HG03575 (cell line): ENCODE measurements around the gene LCP1.

Experiments used
- ATAC-seq: cut with Tn5 transposase; IDR thresholded peaks from one replicate; pipeline ENCODE4 v1.9.1; 2021; ENCODE audit not compliant: unreplicated experiment, insufficient number of reproducible peaks, low FRiP score; ENCODE audit errors: extremely low read depth

Gene LCP1

DNA sequence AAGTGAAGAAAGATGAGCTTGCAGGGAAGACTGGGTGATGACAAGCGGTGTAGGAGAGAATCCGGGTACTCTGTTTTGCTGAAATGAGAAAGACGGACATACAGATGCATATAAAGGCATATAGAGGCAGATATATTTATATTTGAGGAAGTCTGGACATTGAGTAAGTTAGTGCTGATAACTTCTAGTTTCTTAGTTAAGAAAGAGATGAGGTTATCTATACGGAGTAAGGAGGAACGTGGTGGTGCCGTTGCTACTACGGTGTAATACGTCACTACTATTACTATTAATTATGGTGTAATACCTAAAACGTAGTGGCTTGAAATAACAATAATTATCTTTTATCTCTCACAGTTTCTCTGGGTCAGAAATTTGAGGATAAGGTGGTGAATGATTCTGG lies 67.4 kb downstream of the LCP1 start:
- ATAC-seq: no peak

DNA sequence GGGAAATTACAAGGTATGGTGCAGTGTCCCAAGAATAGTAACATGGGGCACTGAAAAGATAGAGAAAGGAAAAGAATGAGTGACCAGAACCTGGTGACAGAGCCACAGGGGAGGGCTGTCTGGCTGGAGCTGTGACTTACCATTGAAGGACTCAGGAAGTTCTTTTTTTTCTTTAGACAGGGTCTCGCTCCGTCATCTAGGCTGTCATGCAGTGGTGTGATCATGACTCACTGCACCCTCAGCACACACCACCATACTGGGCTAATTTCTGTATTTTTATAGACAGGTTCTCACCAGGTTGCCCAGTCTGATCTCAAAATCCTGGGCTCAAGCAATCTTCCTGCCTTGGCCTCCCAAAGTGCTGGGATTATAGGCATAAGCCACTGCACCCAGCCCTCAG lies 68.4 kb downstream of the LCP1 start:
- ATAC-seq: no peak

DNA sequence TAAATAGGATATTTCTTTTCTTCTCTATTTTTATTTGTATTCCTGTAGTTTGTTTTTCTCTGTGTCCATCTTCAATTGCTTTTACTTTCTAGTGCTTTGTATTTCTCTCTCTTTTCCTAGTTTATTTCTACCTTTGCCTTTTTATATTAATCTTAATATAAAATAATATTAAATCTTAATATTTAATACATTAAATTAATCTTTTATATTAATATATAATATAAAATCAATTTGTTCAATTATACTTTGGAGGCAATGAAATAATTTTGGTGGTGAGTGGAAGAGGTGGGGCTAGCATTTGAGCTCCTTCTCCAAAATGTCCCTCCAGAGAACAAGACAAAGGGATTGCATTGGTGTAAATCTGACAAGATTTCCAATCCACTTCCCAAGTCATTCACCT lies 70.8 kb downstream of the LCP1 start:
- ATAC-seq: no peak

DNA sequence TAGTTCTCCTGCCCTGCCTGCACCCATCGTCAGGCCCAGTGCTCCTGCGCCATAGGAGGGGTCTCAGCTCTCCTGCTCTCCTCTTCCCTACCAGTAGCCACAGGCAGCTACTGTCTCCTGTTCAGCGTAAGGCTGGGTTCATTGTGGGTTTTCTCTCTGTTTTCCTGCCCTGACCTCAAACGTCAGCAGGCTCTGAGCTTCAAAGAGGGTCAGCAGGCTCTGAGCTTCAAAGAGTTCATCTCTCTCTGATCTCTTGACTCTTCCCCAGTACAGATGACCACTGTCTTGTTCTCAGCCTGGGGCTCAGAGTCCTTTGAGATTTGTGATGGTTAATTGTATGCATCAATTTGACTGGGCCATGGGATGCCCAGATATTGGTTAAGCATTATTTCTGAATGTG lies 72.5 kb downstream of the LCP1 start:
- no peak for ATAC-seq

DNA sequence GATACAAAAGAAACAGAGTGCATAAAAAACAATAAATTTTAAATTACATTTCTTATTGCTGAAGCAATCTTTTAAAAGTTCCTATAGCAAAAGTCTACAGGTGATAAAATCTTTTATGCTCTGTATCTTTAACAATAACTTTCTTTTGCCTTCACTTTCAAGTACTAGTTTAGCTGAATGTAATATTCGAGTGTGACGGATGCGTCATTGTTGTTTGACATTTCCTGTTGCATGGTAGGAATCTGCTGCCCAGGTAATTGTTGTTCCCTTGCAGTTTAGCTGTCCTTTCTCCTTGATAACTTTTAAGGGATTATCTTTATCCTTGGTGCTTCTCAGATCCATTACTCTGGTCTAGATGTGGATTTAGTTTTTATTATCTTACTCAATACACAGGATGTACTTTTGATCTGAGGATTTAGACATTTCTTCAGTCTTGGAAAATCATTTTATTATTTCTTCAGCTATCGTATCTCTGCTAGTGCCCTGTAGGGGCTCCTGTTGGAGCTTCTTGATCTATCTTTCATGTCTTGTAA lies 75.1 kb downstream of the LCP1 start:
- no peak for ATAC-seq

DNA sequence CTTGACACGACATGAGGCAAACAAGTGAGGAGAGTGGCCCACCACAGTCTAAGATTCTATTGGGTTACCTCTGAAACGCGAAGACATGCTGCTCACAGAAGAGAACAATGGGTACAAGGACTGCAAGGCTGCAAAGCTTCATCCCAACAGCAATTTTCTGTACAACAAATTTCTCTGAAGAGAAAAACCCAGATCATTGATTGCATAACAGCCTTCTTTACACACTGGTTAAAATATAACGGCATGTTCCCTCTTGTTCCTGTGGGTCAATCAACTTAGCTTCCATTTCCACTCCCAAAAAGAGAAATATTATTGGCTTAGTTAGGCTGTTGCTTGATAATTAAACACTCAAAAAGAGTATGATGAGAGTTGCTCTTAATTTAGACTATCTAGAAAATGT lies 77.1 kb downstream of the LCP1 start, which contains the start of gene CPB2:
TSS of gene CPB2 (minus strand) at position 166 of the 400 bp plus-strand sequence. CDS start at position 142, 24 bp downstream.
- no peak for ATAC-seq

DNA sequence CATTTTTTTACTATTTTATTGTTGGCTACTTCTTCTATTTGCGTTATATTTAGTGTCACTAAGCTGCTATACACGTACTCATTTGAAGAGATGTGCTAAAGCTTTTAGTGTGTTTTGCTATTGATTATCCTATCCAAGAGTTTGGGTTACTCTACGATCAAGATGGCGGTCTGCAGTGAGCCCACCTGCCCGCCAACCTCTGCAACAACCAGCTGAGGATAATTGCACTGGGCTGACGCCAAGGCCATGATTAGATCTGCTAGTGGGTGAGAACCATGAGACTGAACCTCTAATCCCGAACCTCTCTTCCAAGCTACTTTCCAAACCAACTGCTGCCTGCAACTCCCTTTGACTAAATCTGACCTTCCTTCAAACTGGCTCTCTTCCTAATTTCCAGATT lies 78.9 kb downstream of the LCP1 start:
- no peak for ATAC-seq

DNA sequence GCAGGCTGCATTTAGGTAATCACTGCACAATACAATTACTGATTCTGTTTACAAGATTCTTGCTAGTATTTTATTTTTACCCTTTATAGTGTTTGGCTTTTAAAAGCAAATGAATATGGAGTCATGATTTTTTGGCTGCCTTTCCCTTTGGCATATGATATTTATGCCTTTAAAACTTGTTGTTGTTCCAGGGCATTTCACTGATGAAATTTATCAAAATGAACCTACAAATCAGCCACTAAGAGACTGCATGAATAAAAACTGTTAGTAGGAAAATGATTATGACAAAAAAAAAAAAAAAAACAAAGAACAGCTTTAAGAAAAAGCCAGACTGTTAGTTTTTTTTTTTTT lies 79.7 kb downstream of the LCP1 start:
- no peak for ATAC-seq

DNA sequence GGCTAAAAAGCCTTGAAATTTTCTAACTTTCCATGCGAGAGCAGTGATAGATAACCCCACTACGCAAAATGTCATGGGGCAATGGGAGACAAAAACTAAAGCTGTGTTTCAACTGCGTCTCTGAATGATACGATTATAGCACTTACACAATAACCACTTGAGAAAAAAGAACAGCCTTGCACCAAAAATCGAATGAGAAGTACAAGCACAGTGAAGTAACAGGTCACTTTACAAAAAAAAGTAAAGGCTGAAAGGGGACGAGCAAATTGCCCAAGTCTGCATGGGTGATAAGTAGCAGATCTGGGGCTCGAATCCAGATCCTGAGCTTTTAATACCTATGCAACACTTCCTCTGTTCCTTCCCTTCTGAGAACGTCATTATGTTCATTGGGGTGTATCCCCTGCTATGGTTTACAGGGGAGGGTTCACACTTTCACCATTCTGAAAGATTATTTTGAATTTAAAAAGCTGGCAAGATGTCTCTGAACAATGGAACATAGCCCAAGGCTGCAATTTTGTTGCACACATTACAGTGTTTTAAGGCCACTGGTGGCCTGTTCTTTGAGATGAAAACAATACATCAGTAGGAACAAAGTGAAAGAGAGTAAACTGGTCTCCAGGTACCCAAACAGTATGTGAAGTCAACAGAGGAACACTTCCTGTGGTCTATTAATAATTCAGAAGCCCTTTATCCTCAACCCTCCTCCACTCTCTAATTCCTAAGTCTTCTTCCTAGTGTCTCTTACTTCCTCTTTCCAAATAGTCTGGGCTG lies 80.3 kb downstream of the LCP1 start:
- no peak for ATAC-seq

DNA sequence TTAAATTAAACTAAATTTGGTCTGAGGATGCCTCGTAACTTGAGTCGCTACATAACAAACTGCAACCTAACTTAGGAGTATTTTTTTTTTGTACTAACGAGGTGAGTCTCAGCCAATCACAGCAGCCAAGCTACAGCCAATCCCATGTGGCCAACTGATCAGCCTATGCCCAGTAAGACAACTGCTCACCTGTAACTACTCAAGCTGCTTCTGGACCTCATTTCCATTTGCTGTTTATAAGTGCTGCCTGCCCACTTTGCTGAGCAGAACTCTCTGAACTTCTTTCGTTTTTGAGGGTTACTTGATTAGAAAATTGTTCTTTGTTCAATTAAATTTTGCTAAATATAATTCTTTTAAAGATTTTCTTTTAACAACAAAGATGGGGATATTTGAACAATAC lies 81.0 kb downstream of the LCP1 start:
- no peak for ATAC-seq

DNA sequence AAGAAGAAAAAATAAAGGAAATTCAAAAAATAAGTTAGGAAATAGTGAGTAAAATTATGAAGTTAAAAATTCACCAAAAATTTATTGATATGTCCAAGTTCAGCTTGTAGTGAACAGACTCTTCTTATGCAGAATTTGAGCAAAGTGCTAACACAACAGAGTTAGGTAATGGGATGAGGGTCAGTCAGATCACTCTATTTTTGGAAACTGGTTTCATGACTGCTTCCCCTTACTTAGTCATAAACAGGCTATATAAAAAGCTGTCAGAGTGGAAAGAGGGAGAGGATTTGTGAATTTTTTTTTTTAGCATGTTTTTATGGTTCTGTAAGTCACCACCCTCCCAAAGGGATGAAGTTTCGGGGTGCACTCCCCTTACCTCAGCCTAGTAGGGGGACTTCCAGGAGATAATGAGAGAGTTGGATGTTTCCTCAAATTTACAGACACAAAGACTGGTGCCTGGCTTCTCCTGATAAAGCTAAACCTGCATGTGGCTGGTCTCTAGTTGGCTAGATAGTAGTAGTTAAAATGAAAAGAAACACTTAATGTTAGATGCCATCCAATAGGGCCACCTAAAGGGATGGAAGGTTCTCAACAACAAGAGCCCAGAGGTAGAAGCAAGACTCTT lies 81.7 kb downstream of the LCP1 start:
- ATAC-seq: no peak

DNA sequence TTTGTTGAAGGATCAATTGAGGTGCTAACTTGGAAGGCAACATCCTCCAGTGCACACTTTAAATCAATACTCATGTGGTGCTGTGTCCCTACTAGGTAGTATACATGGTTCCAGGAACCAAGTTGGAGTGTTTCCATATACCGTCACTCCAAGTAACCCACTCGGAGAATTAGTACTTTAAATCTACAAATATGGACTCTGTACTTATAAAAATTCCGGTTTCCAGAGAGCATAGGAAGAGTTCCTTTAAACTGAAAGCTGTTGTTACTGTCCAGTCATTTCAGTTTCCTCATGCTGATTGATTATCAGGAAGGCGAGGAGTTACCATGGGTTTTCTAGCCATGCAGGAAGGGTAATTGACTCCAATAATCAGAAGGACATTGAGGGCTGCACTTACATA lies 84.3 kb downstream of the LCP1 start:
- ATAC-seq: no peak

DNA sequence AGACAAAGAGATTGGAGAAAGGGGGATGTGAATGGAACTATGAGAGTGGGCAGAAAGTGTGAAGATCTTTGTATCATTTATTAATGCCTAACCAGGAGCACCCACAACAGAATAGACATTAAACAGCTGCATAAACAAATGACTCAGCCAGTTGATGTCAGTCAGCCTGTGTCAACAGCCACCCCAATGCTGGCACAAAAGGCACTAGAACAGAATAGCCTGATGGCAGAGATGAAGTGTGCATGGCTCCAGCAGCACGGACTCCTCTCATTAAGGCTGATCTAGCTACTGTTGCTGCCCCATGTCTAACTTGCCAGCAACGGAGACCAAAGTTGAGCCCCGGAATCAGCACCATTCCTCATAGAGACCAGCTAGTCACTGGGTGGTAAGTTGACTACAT lies 85.0 kb downstream of the LCP1 start:
- no peak for ATAC-seq

DNA sequence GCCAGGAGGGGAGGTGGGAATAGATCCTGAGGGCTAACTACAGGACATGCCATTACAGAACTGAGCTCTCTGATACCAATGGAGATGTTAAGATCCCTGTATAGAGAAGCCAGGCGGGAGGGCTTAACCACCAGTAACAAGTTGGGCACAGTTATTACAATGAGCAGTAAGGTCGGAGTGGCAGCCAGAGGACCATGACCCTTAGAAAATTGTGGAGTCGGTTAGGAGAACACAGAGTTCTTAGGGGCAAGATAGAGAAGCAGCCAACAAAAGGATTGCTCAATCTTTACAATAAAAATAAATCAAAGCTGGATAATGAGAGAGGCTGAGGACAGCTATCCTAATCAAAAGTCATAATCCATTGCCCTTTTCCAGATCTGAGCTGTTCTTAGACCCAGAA lies 87.5 kb downstream of the LCP1 start:
- ATAC-seq: no peak

DNA sequence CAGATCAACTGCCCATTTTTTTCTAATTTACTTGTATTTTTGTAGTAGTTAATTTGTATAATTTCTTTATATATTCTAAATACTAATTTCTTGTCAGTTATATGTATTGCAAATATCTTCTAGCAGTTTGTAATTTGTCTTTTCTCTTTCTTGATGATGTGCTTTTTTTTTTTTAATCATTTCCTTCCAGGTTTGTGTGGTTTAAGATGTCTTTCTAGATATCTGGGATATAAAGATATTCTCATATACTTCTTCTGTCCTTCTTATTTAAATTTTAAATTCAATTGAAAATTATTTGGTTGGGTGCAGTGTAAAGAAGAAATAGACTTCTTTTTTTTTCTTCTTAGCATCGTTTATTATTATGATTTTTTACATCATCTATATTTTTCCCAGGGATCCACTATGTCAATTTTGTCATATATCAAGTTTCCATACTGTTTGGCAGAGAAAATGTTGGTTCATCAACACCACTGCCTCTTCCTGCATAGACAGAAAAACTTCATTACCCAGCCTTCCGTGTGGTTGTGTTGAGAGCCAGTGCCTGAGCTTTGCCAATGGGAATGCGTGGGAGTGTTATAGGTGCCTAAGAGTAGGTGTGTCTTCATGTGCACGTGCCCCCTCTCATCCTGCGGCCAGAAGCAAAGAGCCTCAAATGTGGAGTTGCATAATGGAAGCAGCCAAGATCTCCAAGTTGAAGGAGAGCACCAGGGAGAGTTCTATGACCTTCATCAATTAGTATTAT lies 93.0 kb downstream of the LCP1 start:
- ATAC-seq: no peak

DNA sequence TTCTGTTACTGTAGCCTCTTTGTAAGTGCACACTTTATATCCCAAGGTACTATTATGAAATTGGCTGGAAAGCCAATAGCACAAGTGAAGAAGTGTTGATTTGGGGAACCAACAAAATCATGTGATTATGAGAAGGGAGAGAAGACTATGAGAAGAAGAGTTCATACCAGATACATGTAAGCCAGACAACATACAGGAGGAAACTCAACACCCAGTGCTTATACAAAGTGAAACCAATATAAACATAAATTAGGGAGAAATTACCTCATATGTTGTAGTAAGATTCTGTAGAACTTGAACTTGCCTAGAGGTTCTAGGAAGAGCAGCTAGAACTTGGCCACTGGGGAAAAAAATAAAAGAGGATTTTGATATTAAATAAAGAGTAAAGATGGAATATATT lies 94.5 kb downstream of the LCP1 start:
- ATAC-seq: no peak

DNA sequence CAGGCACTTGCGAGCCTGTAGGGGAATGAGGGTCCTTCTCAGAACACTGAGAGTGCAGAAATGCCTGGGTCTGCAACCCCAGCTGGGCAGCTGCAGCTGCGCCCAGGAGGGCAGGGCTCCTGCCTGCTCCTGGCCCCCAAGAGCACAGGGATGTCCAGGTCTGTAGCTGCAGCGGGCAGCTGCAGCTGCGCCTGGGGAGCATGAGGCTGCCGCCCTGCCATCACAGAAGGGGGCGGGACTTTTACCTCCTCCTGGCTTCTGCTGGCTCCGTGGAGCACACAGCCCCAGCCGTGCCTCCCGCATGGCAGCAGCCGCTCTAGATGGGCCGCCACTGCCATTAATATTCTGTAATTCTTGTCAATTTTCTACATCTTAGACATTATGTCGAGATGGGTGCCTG lies 95.0 kb downstream of the LCP1 start:
- ATAC-seq: no peak

DNA sequence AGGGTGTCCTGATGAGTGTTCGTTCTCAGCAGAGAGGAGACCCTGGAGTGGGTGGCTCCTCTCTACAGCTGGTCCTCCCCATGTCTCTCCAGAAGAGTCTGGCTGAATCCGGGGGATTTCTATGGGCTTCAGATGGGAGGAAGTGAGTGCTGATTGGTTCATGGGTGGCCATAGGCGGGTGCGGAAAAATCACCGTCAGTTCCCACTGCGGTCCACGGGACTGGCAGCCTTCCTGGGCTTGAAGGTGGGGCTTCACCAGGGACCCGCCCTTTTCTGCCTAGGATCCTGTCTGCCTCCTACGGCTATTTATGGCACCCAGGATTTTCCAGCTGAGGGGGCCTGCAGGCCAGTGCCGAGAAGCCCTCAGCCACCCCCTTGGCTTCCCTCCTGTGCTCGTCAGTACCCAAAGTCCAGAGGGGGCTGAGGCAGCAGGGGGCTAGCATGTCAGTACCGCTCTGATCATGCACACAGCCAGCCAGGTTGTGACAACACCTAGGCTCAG lies 95.5 kb downstream of the LCP1 start:
- no peak for ATAC-seq

DNA sequence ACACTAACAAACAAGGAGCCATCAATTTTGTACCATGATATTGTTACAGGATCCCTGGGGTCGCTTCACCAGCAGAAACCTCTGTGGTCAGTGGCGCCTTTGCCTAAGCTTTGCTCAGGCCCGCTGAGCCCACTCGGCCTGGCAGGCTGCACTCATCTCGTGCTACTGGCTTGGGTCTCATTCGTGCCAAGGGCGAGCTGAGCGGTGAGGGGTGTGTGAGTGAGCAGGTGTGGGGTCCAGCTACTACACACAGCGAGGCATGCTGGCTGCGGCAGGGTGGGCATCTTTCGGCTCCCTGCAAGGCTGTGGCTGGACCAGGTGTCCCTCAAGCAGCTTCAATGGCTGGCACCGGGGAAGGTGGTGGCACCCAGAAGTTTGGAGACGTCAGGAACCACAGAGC lies 96.2 kb downstream of the LCP1 start:
- no peak for ATAC-seq

DNA sequence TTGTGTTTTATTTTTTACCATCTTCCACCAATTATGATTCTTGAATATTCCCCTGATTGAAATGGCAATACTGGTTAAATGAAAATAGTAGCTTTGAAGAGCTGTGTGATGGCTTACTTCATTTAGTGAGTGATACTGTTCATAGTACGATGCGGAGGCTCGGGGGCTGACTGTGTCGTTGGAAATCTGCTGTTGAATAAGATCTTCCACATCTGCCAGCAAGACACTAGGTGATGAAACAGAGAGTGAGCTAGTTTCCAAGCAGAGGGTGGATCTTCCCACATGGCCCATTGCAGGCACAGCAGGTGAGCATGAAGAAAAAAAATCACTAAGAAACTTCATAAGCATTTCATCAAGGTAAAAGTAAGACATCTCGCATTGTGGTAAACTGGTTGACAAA lies 99.7 kb downstream of the LCP1 start:
- no peak for ATAC-seq
